Astrocyte (in vitro differentiated cells and primary cell): ENCODE measurements around the gene SYNM.

Experiments used
- CTCF ChIP-seq: IDR thresholded peaks from 2 replicates; pipeline ENCODE4 v1.5.1; 2011; ENCODE audit warnings: low read depth, mild to moderate bottlenecking, inconsistent platforms, low read length, moderate library complexity; ENCODE audit not compliant: insufficient read depth
- EZH2 ChIP-seq: IDR thresholded peaks from 2 replicates; pipeline ENCODE4 v1.6.1; 2012; ENCODE audit warnings: mild to moderate bottlenecking, low read length, inconsistent platforms; ENCODE audit not compliant: insufficient read depth

DNA sequence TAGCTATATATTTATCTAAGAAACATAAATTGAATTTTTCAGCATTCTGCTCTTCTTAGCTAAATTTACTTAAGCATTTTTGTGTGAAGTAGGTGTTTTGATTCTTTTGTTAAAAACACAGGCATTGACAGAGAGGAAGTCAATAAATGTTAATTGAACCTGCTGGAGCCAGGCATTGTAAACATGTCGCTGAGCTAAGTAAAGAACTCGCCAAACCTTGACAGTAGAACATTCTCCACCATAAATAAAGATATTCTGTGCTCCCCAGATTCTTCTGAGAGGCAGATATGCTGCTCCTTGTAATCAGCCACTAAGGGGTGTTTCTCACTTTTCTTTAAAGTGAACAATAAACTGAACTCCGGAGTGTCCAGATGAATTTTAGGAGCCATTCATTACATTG, 38.4 kb downstream of the SYNM start:
- TF ChIP-seq CTCF (no peak), EZH2 (no peak)
